ENCODE results near the gene SORBS2. TPM values are rescaled to one million over a fixed set of nuclear protein-coding genes. Genes with fewer than 3 reads are reported as not detected.

The SORBS2 gene
- total and polyA plus RNA-seq, 2 of the 8 experiments (the other 6 are each of a cell fraction or from before 2014, with no cell fraction given): 73.0 to 87.1 TPM

GRCh38 chr4:185787926-185788679 lies 23.9 kb downstream of the SORBS2 start:
- H3K79me1 ChIP-seq (ENCODE audit: low read depth, low read length): no peaks in the 10 kb centered on the region
- H2BK5ac ChIP-seq (ENCODE audit: low read depth, low read length): no peak overlapping the region
- H3K9ac ChIP-seq (replicated peaks in 1 of 4; ENCODE audit: extremely low read depth in 1 of 4, low read depth in 3 of 4, low read length in 3 of 4): no peak overlapping the region
- H3K14ac ChIP-seq (ENCODE audit: insufficient read length): no peak overlapping the region
- no peaks in the 10 kb centered on the region for H3K36me3 ChIP-seq (ENCODE audit: control insufficient read depth in 2 of 4, insufficient read depth in 4 of 4, low read length in 3 of 4)
- H3K23ac ChIP-seq (ENCODE audit: insufficient read length): no peak overlapping the region
- CTCF ChIA-PET (ENCODE audit: partially characterized antibody): interaction anchor here (1.0 kb wide), 1 partner anchor 147 kb away, joined by 4 read pairs; no protein-coding TSS in a partner anchor
- H4K91ac ChIP-seq (replicated peaks; ENCODE audit: insufficient read length, low read length): no peak overlapping the region
- no peak overlapping the region for H3K27ac ChIP-seq (ENCODE audit: low read depth, low read length)
- H3K4me2 ChIP-seq (ENCODE audit: insufficient read depth in 1 of 2, low read depth in 2 of 2, low read length in 2 of 2): no peak overlapping the region
- no peaks in the 10 kb centered on the region; a peak in 1 of 7 replicates for H3K27me3 ChIP-seq (replicated peaks in 1 of 4; ENCODE audit: control insufficient read depth in 3 of 4, extremely low read depth in 1 of 4, insufficient read depth in 3 of 4, low read length in 3 of 4)
- FAIRE-seq (no peak), DNase-seq (ENCODE audit: low read depth in 1 of 2, low spot score in 2 of 2) (no peak)
- H4K5ac ChIP-seq (ENCODE audit: insufficient read length, low read depth, low read length): no peak overlapping the region
- H2BK12ac ChIP-seq (ENCODE audit: low read depth, low read length): no peak overlapping the region
- no peak overlapping the region for H2AK5ac ChIP-seq (ENCODE audit: low read depth, low read length)
- POLR2A ChIA-PET (ENCODE audit: partially characterized antibody): no interaction called here
- H2AFZ ChIP-seq (ENCODE audit: low read length): peak overlapping the region; percentile 4; the same call in 1 of the 2 replicates
- H3K23me2 ChIP-seq (ENCODE audit: low read depth, low read length): no peaks in the 10 kb centered on the region
- peak overlapping the region; percentile 74 for H3K4ac ChIP-seq (replicated peaks; ENCODE audit: insufficient read length, low read depth, low read length)
- H3K4me1 ChIP-seq (replicated peaks in 1 of 4; ENCODE audit: control insufficient read depth in 3 of 4, insufficient read depth in 4 of 4, low read length in 3 of 4): peaks cover 0 to 5% (median 0%) of the 10 kb centered on the region in 4 experiments; a peak in 1 of 7 replicates
- H3K18ac ChIP-seq (ENCODE audit: extremely low read depth, low read length): no peak overlapping the region
- H3K79me2 ChIP-seq (ENCODE audit: control insufficient read depth in 1 of 2, insufficient read depth in 2 of 2, low read length in 2 of 2): no peaks in the 10 kb centered on the region
- no peak overlapping the region for H2BK20ac ChIP-seq (ENCODE audit: low read length)
- 94% methylated on average over 16 of the region's 16 CpGs; no CpG with 5 or more reads in 1 of the 2 experiments for WGBS, 2 experiments (ENCODE audit: extremely low coverage in 1 of 2, insufficient coverage in 1 of 2, insufficient read length in 1 of 2, insufficient replicate concordance in 2 of 2, low coverage in 1 of 2, low lambda C conversion rate in 2 of 2, missing lambda C conversion rate in 1 of 2)
- H3K4me3 ChIP-seq (ENCODE audit: extremely low read depth in 1 of 4, insufficient read depth in 2 of 4, low read depth in 3 of 4, low read length in 4 of 4): no peak overlapping the region
- no peak overlapping the region for H4K8ac ChIP-seq (ENCODE audit: extremely low read depth, insufficient read depth, low read length)
- no peaks in the 10 kb centered on the region for H3K9me3 ChIP-seq (ENCODE audit: insufficient read depth in 2 of 2, low read depth in 1 of 2, low read length in 1 of 2)
- H2BK120ac ChIP-seq (replicated peaks; ENCODE audit: low read depth, low read length): no peak overlapping the region
- no peak overlapping the region for H2BK15ac ChIP-seq (ENCODE audit: low read length)
- no peak overlapping the region for H3K56ac ChIP-seq (replicated peaks; ENCODE audit: insufficient read length, low read depth, low read length)
- H4K20me1 ChIP-seq (replicated peaks in 1 of 2; ENCODE audit: control insufficient read depth in 1 of 2, insufficient read depth in 2 of 2, low read length in 2 of 2): no peaks in the 10 kb centered on the region
- no peak for TF ChIP-seq GTF2F1 (IDR thresholded peaks at IDR 0.05; ENCODE audit: borderline replicate concordance, low read depth, low read length)
- no peak for TF ChIP-seq RFX5 (IDR thresholded peaks at IDR 0.05; ENCODE audit: borderline replicate concordance, low read depth, low read length)
- TF ChIP-seq HDAC6 (IDR thresholded peaks at IDR 0.05; ENCODE audit: low read depth, low read length): no peak
- TF ChIP-seq SP1 (IDR thresholded peaks at IDR 0.05; ENCODE audit: low read depth, low read length): no peak
- no peak for TF ChIP-seq CHD2 (IDR thresholded peaks at IDR 0.05; ENCODE audit: low read length)
